NCI-H2227 (cell line): ENCODE results near the gene SLC39A11.
A peak's percentile ranks its signal among the peaks of the same experiment; 100 is the strongest.
"Not testable (repeated sequence)": the region's sequence is repeated elsewhere in the genome, so short reads cannot be mapped to it uniquely, and the experiment has no call there.

ENCODE experiments used
- DNase-seq: peaks from one replicate; lab custom pipeline; 2025; ENCODE audit not compliant: unreplicated experiment; lab: John Stamatoyannopoulos, UW

Gene SLC39A11

DNA sequence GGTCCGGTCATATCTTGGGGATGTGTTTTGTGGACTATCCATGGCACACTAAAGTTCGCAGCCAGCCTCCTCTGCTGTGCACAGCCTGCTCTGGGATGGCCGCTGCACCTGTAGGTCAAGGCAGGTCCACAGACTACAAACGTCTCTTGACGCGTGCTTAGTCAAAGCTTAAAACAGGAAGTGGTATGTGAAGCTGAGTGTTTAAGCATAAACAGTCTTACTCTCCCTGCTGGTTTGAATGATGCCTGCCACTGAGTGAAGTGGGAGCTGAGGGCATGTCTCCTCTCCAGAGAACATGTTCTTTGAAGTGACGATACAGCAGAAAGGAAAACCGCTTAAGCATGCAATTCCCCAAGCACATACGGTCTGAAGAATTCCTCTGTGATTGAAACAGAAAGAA is 365.6 kb downstream of the SLC39A11 start:
- no peak for DNase-seq

DNA sequence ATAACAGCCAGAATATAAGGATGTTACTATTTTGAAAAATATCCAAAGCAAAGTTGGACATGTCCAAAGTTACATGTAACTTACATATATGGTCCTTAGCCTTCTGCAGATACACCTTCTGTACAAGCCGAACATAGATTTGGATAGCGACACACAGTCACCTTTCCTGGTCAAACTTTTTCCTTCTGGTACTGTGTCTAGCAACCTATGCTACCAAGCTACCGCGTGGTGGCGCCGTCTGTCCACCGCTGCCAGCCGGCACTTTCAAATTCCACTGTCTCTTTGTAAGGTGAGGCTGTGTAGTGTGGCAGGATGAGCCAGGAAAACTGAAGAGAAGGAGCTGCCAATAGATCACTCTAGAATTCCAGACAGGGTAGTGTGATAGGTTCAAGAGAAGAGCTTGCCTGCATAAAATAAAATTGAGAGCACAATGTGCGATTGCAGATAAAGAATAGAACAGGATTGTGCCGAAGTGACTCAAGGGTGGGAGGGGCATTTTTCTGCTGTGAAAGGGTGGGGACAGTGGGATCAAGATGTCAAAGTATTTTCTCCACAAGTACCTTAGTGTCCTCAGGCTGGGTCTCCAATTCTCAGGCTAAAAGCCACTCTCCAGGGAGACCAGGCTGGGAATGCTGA is 366.9 kb downstream of the SLC39A11 start:
- DNase-seq, result peak; percentile 77

DNA sequence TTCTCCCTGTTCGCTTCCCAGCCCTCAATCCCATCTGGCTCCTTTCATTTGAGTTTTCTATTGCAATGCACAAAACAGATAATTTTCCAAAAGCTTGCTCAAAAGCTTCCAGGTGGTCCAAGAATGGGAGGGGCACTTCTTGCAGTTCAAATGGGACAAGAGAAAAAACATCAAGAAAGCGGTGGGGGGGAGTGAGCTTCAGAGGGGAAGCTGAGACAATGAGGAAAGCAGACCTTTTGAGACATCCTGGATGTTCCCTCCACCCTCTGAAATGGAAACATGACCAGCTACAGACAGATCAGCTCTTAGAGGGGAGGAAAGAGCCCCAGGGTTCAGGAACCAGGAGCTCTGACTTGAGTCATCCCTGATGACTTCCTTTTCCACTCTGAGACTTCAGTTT is 368.2 kb downstream of the SLC39A11 start:
- no peak for DNase-seq

DNA sequence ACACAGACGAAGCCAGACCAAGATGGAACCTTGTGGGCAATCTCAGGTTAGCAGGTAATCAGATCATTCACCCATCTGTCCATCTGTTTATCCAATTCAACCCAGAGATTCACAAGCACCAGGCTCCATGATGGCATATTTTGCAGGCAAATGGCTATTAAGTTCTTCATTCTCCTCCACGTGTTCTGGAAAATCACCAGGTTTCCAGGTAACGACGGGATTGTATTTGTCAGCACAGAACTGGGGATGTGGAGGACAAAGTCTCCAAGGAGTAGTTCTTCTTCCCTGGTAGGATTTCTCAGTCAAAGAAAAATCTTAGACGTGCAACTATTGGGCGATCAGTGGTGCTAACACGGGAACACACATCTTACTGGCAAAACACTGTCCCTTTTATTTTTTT is 368.8 kb downstream of the SLC39A11 start:
- DNase-seq, result no peak

DNA sequence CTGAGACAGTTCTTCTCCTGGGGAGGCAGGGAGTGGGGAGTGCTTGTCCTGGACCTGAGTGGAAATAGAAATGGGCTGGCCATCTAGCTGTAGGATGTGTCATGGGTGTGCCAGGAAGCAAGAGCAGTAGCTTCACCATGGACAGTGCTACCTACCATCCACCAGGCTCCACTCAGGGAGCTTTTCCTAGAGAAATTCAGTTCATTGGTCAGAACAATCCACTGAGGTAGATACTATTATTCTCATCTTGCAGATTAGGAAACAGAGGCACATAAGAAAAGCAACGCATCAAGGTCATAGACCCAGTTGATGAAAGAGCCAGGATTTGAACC is 372.0 kb downstream of the SLC39A11 start:
- no peak for DNase-seq

DNA sequence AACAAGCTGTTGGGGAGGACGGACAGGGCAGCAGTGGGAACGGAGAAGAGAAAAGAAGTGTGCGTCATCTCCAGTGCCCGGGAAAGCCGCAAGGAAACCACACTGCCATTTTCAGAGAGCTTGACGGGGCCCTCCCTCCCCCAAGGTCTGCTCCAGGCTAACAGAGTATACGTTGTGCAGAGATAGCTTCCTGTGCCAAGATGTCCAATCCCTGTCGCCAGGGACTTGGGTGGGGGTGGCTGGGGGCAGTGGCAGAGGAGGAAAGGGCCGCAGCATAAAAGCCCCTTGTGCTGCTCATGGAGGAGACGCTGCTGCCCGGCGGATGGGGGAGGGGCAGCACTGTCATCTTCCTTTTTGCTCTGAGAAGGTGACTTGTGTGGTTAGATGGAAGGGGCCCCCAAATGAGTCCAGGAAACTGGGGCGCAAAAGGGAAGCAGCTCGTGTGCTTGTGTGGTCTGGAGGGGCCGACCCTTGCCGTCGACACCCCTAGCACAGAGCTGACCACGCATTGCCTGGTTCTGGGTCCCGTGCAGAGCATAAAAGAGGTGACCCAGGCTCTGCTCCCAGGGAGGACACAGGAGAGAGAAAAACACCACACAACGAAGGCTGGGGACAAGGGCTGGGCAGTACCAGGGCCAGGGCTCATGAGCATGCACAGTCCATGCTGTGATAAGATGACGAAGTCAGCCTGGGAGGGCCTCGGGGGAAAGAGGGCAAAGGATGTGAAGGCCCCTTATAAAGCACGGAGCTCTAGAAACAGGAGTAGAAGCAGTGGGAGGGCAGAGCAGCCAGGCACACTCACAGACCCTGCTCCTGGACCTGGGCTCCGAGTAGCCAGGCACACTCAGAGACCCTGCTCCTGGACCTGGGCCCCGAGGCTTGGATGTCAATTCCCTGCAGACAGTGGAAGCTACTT is 372.7 kb downstream of the SLC39A11 start:
- DNase-seq, result peak; percentile 13

DNA sequence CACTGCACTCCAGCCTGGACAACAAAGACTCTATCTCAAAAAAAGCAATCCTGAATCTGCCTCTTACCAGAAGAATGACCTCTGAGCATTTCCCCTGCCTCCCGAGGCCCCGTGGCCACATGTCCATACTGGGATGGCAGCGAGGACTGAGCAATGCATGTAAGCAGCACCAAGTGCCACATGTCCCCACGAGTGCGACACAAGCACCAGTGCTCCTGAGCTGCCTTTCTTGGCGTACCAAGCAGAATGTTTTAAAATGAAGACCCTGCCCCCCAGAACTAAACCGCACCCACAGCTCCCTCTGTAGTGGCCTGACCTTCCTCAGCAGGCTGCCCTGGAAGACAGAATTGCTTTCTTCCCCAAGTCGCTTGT is 373.3 kb downstream of the SLC39A11 start:
- DNase-seq, result no peak

DNA sequence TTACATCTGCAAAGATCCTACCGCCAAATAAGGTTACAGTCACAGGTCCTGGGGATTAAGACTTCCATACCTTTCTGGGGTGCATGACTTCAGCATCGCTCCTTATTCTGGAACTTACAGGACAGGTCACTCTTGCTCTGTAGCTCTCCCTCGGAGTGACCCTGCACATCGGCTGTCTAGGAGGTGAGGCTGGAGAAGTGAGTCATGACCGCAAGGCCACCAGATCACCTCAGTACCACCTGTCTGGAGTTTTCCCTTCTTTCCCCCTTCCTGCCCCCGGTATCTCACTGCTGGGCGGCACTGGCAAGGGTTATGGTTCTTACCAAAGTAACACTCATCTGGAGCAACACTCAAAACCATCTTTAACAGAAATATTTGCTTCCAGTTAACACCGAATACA is 374.8 kb downstream of the SLC39A11 start:
- no peak for DNase-seq

DNA sequence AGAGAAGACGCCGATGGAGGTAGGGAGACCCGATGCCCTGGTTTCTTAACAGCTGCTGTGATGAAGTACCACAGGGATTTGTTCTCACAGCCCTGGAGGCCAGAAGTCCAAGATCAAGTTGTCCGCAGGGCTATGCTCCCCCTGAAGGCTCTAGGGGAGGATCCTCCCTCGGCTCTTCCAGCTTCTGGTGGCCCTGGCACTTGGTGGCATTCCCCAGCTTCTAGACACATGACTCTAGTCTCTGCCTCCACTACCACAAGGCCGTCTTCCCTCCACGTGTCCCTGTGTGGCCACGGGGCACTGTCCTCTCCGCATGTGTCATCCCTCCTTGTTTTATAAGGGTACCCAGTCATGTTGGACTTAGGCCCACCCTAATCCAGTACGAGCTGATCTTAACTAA is 375.2 kb downstream of the SLC39A11 start:
- DNase-seq, result no peak

DNA sequence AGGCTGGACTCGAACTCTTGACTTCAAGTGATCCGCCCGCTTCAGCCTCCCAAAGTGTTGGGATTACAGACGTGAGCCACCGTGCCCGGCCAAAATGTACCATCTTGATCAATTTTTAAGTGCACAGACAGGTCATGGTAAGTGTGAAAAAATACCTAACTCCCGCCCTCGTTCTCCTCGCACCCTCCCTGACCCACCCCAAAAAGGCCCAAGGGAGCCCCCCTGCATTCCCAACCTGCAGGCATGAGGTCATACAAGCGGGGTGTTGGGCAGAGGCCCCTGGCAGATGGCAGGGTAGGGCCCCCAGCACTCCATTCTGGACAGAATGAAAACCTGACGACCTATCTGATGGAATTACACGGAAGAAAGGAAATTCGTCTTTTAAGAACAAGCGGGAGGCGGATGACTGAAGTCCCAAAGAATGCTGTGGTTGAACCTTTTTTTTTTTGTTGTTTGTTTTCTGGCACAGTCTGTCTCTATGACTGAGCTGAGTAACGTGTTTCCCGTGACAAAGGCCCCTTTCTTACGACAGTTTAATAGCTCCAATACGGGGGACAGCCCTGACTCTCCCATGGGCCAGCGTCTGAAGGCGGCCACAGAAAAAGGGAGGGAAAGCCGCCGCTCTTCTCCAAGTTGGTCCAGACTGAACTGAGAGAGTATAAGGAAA is 376.4 kb downstream of the SLC39A11 start:
- no peak for DNase-seq

DNA sequence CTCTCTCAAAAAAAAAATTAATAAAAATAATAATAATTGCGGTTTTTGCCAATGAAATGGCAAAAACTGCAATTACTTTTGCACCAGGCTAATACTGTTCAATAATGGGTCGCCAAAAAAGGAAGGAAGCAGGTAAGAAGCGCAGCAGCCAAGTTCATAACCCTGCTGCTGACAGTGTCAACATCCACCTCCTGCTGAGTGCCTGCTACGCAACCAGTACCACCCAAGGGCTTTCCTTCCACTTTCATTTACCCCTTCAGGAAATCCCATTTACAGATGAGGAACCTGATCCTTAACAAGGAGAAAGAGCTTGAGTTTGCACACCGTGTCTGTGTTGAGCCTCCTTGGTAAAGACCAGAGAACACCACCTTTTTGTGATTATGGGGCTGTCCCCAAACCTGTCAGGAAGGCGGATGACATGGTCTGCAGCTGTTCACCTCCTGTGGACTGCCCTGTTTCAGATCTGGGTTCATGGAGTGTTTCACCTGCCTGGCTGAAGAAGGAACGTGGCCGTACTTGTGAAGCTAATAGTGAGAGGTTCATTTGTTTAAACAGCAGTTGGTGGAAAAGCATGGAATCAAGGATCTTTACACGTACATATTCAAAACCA is 378.0 kb downstream of the SLC39A11 start:
- no peak for DNase-seq

DNA sequence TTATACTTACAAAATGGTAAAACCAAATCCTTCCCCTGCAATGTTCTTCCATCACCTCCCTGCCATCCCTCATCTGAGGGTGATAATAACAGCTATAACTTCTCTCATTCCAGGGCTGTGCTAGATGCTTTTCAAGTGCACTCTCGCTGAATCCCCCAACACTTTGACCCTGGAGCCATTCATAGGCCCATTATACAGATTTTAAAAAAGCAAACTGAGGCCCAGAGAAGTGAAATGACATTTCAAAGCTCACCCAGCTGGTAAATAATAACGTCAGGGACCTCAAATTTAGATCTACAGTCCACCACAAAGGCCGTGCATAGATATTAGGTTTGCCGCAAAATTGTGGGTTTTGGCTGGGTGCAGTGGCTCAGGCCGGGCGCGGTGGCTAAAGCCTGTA is 378.8 kb downstream of the SLC39A11 start:
- DNase-seq, result no peak

DNA sequence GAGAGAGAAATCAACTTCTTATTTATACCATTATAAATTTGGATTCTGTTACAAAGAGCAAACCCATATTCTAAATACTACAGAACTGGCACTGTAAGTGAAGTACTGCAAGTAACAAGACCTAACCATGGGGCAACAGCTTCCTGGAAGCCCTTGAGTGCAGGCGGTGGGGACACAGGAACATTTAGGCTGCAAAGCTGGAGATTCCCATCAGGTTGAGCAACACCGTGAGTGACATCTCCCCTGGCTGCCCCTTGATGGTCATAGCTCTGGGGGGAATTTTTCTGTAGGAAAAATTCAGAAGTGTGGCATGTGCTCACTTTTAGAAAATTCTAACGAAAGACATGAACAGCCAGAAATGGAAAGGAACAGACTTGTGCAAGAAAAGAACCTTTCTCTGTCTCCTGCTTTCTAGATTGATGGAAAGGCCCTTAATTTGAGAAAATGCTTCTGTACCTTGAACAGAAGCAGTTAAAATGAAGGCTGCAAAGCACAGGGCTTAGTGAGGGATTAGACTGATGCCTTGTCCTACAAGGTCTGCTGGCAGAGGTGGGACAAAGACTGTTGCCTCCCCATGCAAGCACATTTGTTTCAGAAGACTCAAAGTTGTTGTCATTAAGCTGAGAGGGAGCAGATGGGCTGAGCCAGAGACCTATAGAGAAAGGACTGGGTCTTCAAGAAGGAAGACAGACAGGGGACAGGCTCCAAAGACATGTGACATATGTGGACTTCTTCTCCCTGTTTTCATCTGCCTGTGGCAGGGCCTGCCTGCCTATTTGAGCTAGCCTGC is 380.8 kb downstream of the SLC39A11 start:
- no peak for DNase-seq

DNA sequence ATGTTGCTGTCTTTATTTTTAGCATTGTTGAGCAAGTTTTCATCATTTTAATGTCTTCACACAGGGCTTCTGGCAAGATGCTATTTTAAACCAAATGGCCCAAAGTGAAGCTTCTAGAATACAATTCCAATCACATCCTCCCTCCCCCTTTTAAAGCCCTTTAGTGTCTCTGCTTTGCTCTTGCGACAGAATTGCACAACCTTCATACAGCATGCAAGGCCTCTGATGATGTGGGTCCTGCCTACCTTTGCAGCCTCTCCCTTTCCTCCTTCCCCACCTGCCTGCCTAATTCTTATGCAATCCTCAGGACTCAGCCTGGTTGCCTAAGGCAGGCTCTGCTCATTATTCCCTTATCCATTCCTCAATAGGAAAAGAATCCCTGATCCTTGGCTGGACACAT is 381.7 kb downstream of the SLC39A11 start:
- DNase-seq, result no peak

DNA sequence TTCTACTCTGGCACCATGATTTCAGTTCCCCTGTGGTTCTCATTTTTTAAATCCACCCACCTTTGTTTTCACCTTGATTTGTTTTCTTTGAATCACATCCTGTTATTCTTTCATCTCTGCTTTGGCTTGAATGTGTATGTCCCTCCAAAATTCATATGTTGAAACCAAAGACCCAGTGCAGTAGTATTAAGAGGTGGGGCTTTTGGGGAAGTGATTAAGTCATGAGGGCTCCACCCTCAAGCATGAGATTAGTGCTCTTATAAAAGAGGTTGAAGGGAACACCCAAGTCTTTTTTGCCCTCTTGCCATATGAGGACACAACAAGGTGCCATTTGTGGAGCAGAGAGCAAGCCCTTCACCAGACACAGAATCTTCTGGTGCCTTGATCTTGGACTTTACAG is 382.3 kb downstream of the SLC39A11 start:
- DNase-seq, result no peak

DNA sequence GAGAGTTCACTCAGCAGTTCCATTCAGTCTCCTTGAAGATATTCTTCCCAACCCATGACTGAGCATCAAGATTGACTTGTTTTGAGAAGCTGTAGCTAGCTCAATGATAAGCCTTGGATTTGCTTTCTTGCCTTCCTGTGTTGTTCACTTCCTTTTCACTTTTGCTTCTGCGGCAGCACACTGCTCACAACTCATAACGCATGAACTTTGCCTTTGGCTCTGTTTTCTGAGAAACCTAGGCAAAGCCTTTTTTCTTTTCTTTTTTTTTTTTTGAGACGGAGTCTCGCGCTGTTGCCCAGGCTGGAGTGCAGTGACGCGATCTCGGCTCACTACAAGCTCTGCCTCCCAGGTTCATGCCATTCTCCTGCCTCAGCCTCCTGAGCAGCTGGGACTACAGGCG is 383.8 kb downstream of the SLC39A11 start:
- DNase-seq, result not testable (repeated sequence)

DNA sequence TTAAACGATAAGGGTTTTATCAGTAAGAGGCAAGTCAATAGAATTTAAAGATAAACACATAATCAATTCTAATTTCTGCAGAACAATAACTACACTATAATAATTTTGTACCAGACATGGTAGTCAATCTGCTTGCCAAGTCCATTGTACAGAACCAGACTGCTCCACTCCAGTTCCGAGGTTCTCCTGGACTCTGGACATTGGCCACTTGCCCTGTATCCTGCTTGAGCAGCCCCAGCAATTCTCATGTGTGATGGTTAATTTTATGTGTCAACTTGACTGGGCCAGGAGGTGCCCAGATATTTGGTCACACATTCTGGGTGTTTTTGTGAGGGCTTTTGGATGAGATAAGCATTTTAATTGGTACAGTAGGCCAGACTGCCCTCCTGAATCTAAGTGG is 384.6 kb downstream of the SLC39A11 start:
- no peak for DNase-seq

DNA sequence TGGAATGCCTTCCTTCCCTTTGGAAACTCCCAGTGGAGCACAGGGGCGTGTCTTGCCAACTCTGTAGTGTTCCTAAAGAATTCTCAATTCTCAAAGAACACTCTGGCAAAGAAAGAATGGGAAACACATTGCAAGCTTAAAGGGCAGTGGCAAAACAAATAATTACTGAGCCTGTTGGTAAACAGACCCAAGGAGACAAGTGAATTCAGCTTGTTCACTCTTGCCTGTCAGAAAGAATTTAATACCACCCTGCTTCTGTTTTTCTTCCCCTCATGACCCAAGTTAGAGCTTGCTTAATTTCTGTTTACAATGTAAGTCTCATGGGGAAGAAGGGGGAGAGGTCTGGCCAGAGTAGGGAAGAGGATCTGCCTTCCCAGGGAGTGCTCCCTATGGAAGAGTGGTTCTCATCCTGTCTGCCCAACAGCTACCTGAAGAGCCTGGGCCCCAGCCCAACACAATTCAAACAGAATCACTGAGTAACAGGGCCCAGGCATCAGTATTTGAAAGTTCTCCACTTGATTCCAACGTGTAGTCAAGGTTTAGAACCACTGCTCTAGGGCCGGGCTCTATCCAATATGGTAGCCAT is 386.0 kb downstream of the SLC39A11 start:
- no peak for DNase-seq

DNA sequence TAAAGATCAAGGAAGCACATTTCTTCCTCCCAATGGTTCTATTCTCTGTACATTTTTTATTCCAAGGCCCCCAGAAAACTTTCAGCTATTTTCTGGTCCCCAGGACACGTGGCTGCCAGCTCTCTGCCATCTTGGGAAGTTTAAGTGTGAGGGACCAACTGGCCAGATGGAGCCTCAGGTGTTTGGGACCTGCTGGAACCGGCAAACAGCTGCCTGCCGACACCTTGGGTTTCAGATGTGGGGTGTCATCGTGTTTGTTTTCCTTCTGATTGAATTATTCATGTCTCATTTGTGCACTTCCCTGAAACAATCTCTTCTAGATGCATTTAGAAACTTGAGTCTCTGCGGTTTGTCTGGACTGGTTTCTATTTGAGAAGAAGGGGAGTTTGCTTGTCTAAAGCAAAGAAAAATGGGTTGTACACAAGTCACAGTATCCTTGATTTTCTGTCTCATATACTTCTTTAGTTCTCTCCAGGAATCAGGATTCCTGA is 386.5 kb downstream of the SLC39A11 start:
- DNase-seq, result no peak

DNA sequence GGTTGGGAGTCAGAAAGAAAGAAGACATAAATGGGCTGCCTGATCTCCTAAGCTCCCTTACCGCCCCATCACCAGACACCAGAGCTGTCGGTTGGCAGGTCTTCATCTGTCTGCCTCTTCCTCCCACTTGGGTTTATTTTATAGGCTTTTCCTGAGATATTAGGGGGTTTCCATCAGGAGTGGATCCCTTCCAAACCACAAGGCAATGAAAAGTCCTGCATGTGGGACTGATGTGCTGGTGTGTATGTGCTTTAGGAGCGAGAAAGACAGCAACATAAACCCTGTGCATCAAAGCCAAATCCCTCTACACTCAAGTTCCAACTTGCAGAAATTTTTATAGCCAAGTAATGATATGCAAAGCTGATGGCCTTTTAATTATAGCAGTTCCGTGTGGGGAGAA is 389.5 kb downstream of the SLC39A11 start:
- no peak for DNase-seq
